Neuronal stem cell (in vitro differentiated cells): ENCODE measurements around the gene KIF26B.

ENCODE experiments used
- DNase-seq: peaks from one replicate; pipeline ENCODE4 v3.0.0-alpha.2; 2013; ENCODE audit warnings: low spot score
- H2AFZ ChIP-seq: one replicate; pipeline ENCODE4 v1.6.1; 2013; ENCODE audit warnings: mild to moderate bottlenecking, low read length, inconsistent platforms
- H2AK5ac ChIP-seq: 2 replicates; pipeline ENCODE4 v1.6.1; 2013; ENCODE audit warnings: low read depth, mild to moderate bottlenecking, inconsistent platforms, low read length, moderate library complexity, mixed read lengths
- H2BK120ac ChIP-seq: 2 replicates; pipeline ENCODE4 v1.6.1; 2013; ENCODE audit warnings: low read depth, mild to moderate bottlenecking, inconsistent platforms, low read length, moderate library complexity, mixed read lengths
- H2BK12ac ChIP-seq: one replicate; pipeline ENCODE4 v1.6.1; 2013; ENCODE audit warnings: low read length, inconsistent platforms
- H2BK15ac ChIP-seq: 2 replicates; pipeline ENCODE4 v1.6.1; 2013; ENCODE audit warnings: mild to moderate bottlenecking, low read length, inconsistent platforms, mixed read lengths
- H2BK5ac ChIP-seq: one replicate; pipeline ENCODE4 v1.6.1; 2013; ENCODE audit warnings: inconsistent platforms, mild to moderate bottlenecking, low read length, moderate library complexity
- H3K14ac ChIP-seq: one replicate; pipeline ENCODE4 v1.6.1; 2013; ENCODE audit warnings: low read length, inconsistent platforms
- H3K18ac ChIP-seq: 2 replicates; pipeline ENCODE4 v1.6.1; 2013; ENCODE audit warnings: low read length, inconsistent platforms
- H3K23ac ChIP-seq: 2 replicates; pipeline ENCODE4 v1.6.1; 2013; ENCODE audit warnings: low read depth, mild to moderate bottlenecking, mixed read lengths, low read length, inconsistent platforms; ENCODE audit not compliant: poor library complexity
- H3K27ac ChIP-seq: replicated peaks from 3 replicates; pipeline ENCODE4 v1.5.1; 2013; ENCODE audit warnings: low read length, inconsistent platforms
- H3K27me3 ChIP-seq, 3 experiments: 2 replicates each; pipeline ENCODE4 v1.6.1; 2013; ENCODE audit warnings: low read length in 3 of 3, mild to moderate bottlenecking in 2 of 3, inconsistent platforms in 1 of 3, low read depth in 1 of 3, mixed read lengths in 1 of 3, moderate library complexity in 1 of 3; ENCODE audit not compliant: control insufficient read depth in 3 of 3, insufficient read depth in 3 of 3
- H3K36me3 ChIP-seq, 2 donors: replicated peaks in 1 of 2; 2 replicates each; pipeline ENCODE4 v1.6.1; 2013; ENCODE audit warnings: low read length in 2 of 2; ENCODE audit not compliant: control insufficient read depth in 2 of 2, insufficient read depth in 2 of 2
- H3K4ac ChIP-seq: 2 replicates; pipeline ENCODE4 v1.6.1; 2013; ENCODE audit warnings: inconsistent platforms, mild to moderate bottlenecking, low read length, moderate library complexity
- H3K4me1 ChIP-seq, 2 donors: 1 replicate in 1 of 2; 2 replicates in 1 of 2; pipeline ENCODE4 v1.6.1; 2013; ENCODE audit warnings: low read length in 2 of 2, low read depth in 1 of 2; ENCODE audit not compliant: control insufficient read depth in 2 of 2, insufficient read depth in 1 of 2
- H3K4me2 ChIP-seq: one replicate; pipeline ENCODE4 v1.6.1; 2013; ENCODE audit warnings: mild to moderate bottlenecking, low read length, inconsistent platforms; ENCODE audit not compliant: insufficient read depth, poor library complexity, severe bottlenecking
- H3K4me3 ChIP-seq, 2 donors: 2 replicates each; pipeline ENCODE4 v1.5.1; 2013; ENCODE audit warnings: low read length in 2 of 2, mild to moderate bottlenecking in 2 of 2, inconsistent platforms in 1 of 2, moderate library complexity in 1 of 2
- H3K79me1 ChIP-seq: one replicate; pipeline ENCODE4 v1.6.1; 2013; ENCODE audit warnings: low read depth, mild to moderate bottlenecking, inconsistent platforms, low read length, moderate library complexity
- H3K9ac ChIP-seq: one replicate; pipeline ENCODE4 v1.6.1; 2013; ENCODE audit warnings: mild to moderate bottlenecking, low read depth, low read length, inconsistent platforms; ENCODE audit not compliant: poor library complexity
- H3K9me3 ChIP-seq, 2 donors: replicated peaks in 1 of 2; 2 replicates each; pipeline versions ENCODE3 to v1.6.1; 2013; ENCODE audit warnings: low read length in 2 of 2, mild to moderate bottlenecking in 2 of 2, inconsistent platforms in 1 of 2, low read depth in 1 of 2, mixed read lengths in 1 of 2, moderate library complexity in 1 of 2; ENCODE audit not compliant: control insufficient read depth in 2 of 2, insufficient read depth in 1 of 2
- H4K8ac ChIP-seq: one replicate; pipeline ENCODE4 v1.6.1; 2013; ENCODE audit warnings: low read depth, mild to moderate bottlenecking, inconsistent platforms, low read length, moderate library complexity
- H4K91ac ChIP-seq: one replicate; pipeline ENCODE4 v1.6.1; 2013; ENCODE audit warnings: low read length, low read depth, mild to moderate bottlenecking, inconsistent platforms; ENCODE audit not compliant: poor library complexity
- WGBS, 2 donors: extraction: QIAGEN DNeasy Blood & Tissue Kit; methylation state at CpG; one replicate each; pipeline ENCODE4 v1.1.7; 2013; ENCODE audit warnings: missing lambda C conversion rate in 2 of 2, mixed read lengths in 1 of 2; ENCODE audit not compliant: insufficient read length in 2 of 2, insufficient replicate concordance in 1 of 2; ENCODE audit errors: extremely low coverage in 2 of 2; 5-methylcytosine and 5-hydroxymethylcytosine counted together

KIF26B gene

DNA sequence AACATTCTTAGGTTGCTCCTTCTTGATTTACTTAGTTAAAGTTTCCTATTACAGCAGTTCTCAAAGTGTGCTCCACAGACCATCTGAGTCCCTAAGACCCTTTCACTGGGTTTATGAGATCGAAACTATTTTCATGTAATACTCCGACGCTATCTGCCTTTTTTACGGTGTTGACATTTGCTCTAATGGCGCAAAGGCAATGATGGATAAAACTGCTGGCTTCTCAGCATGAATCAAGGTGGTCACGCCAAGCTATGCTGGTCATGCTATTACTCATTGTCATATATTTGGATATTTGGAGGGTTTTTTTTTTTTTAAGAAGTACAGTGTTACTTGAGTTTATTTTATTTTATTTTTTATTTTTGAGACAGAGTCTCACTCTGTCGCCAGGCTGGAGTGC is 235.1 kb downstream of the KIF26B start:
- Histone ChIP-seq H3K9me3 (peaks cover 0 to 1% of the 10 kb centered on the region in 2 donors), H3K27me3 (no peaks in the 10 kb centered on the region), H2BK12ac (no peak overlapping the region), H2BK120ac (no peak overlapping the region), H3K4me1 (peaks cover 0 to 1% of the 10 kb centered on the region in 2 donors), H4K8ac (no peak overlapping the region), H2BK15ac (no peak overlapping the region), H3K23ac (no peak overlapping the region), H3K27ac (no peak overlapping the region), H3K18ac (no peak overlapping the region), H3K4ac (no peak overlapping the region), H3K36me3 (no peaks in the 10 kb centered on the region), H3K4me2 (no peak overlapping the region), H3K9ac (no peak overlapping the region), H3K4me3 (no peak overlapping the region), H2BK5ac (no peak overlapping the region), H3K14ac (no peak overlapping the region), H4K91ac (no peak overlapping the region), H2AK5ac (no peak overlapping the region), H2AFZ (no peak overlapping the region), H3K79me1 (no peaks in the 10 kb centered on the region)
- WGBS, 2 donors, result no CpG with 5 or more reads among the region's 7 CpGs
- no peak for DNase-seq

GRCh38 chr1:245390975-245391374 is 236.2 kb downstream of the KIF26B start:
- H2AK5ac ChIP-seq, result no peak overlapping the region
- DNase-seq, result no peak
- no peak overlapping the region for H2BK12ac ChIP-seq
- H3K4me3 ChIP-seq, result no peak overlapping the region
- H3K79me1 ChIP-seq, result no peaks in the 10 kb centered on the region
- no peak overlapping the region for H2BK15ac ChIP-seq
- peaks cover 0 to 1% of the 10 kb centered on the region in 2 donors for H3K4me1 ChIP-seq
- no peak overlapping the region for H3K18ac ChIP-seq
- H3K23ac ChIP-seq, result no peak overlapping the region
- H3K9me3 ChIP-seq, result no peaks in the 10 kb centered on the region
- WGBS, 2 donors, result no CpG with 5 or more reads among the region's 1 CpG
- no peak overlapping the region for H2AFZ ChIP-seq
- H2BK120ac ChIP-seq, result no peak overlapping the region
- H3K4ac ChIP-seq, result no peak overlapping the region
- H3K4me2 ChIP-seq, result no peak overlapping the region
- no peak overlapping the region for H3K27ac ChIP-seq
- H2BK5ac ChIP-seq, result no peak overlapping the region
- H3K9ac ChIP-seq, result no peak overlapping the region
- no peaks in the 10 kb centered on the region for H3K36me3 ChIP-seq
- no peak overlapping the region for H3K14ac ChIP-seq
- no peaks in the 10 kb centered on the region for H3K27me3 ChIP-seq
- H4K8ac ChIP-seq, result no peak overlapping the region
- H4K91ac ChIP-seq, result no peak overlapping the region

- Histone ChIP-seq H2BK5ac (no peak overlapping the region), H3K4ac (no peak overlapping the region), H2BK120ac (no peak overlapping the region), H3K4me2 (no peak overlapping the region), H3K79me1 (no peaks in the 10 kb centered on the region), H2AK5ac (no peak overlapping the region), H2BK15ac (no peak overlapping the region), H4K91ac (no peak overlapping the region), H3K36me3 (no peaks in the 10 kb centered on the region), H3K18ac (no peak overlapping the region), H3K9ac (no peak overlapping the region), H4K8ac (no peak overlapping the region), H2BK12ac (no peak overlapping the region), H3K4me1 (no peaks in the 10 kb centered on the region), H3K14ac (no peak overlapping the region), H2AFZ (no peak overlapping the region), H3K27ac (no peak overlapping the region), H3K23ac (no peak overlapping the region), H3K9me3 (no peaks in the 10 kb centered on the region), H3K4me3 (no peak overlapping the region), H3K27me3 (no peaks in the 10 kb centered on the region)
- WGBS, 2 donors, result no CpG with 5 or more reads among the region's 3 CpGs
- DNase-seq, result no peak
Observed at GRCh38 chr1:245393694-245394093, 238.9 kb downstream of the KIF26B start.

DNA sequence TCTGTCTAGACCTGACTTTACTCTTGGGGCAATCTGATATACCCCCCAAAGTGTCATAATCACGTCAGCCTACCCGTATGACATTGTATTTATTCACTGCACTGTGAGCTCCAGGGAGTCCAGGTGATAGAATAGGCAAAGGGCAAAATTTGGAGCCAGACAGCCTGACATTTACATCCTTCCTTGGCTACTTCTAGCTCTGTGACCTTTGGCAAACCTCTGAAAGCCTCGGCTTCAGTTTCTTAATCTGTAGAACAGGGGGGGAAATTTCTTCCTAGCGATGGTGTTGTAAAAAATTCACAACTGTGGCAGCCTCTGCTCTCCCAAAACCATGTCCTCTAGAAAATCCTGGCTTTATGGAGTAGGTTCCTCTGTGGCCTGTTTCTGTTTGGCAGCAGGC is 240.9 kb downstream of the KIF26B start:
- Histone ChIP-seq H4K8ac (no peak overlapping the region), H2AK5ac (no peak overlapping the region), H3K4me3 (no peak overlapping the region), H3K4ac (no peak overlapping the region), H3K14ac (no peak overlapping the region), H2BK120ac (no peak overlapping the region), H3K4me2 (no peak overlapping the region), H3K36me3 (no peaks in the 10 kb centered on the region), H2AFZ (no peak overlapping the region), H3K9ac (no peak overlapping the region), H4K91ac (no peak overlapping the region), H2BK5ac (no peak overlapping the region), H3K4me1 (no peaks in the 10 kb centered on the region), H3K27ac (no peak overlapping the region), H3K79me1 (no peaks in the 10 kb centered on the region), H3K18ac (no peak overlapping the region), H3K27me3 (no peaks in the 10 kb centered on the region), H3K23ac (no peak overlapping the region), H3K9me3 (no peaks in the 10 kb centered on the region), H2BK15ac (no peak overlapping the region), H2BK12ac (no peak overlapping the region)
- DNase-seq, result no peak
- no CpG with 5 or more reads among the region's 4 CpGs for WGBS, 2 donors
